PC-3 (cell line): ENCODE measurements around the gene NECTIN4. TPM values are rescaled to one million over a fixed set of nuclear protein-coding genes. Genes with fewer than 3 reads are reported as not detected.
"Not testable (repeated sequence)": the region's sequence is repeated elsewhere in the genome, so short reads cannot be mapped to it uniquely, and the experiment has no call there.

Experiments used
- ATAC-seq: fragments of 200-7000 bp; cut with Tn5 transposase; 2 replicates; pipeline ENCODE4 v1.9.1; 2020; ENCODE audit warnings: mild to moderate bottlenecking, moderate library complexity
- BruUV-seq: library from RNA; stranded (reverse); fragments of 400-500 nt; replicated peaks from 2 replicates; lab custom pipeline; 2021; lab: Mats Ljungman, UMichigan
- CTCF ChIA-PET: fragments of 300-600 bp; sonication (Branson Sonifier 250); formaldehyde crosslinking; loops from one replicate; lab custom pipeline; 2022; ENCODE audit warnings: antibody characterized with exemption; lab: Charles Lee
- POLR2A ChIA-PET: fragments of 300-600 bp; sonication (Branson Sonifier 250); formaldehyde crosslinking; loops from one replicate; lab custom pipeline; 2022; ENCODE audit warnings: antibody characterized with exemption; ENCODE audit not compliant: unreplicated experiment; lab: Charles Lee
- DNase-seq: peaks from one replicate; pipeline ENCODE4 v3.0.0-alpha.2; 2015
- H2AFZ ChIP-seq: fragments of 300-600 bp; sonication (generic); 2 replicates; pipeline ENCODE4 v1.6.0; 2016; ENCODE audit warnings: antibody characterized with exemption, low read length
- H3F3A ChIP-seq: fragments of 300-600 bp; sonication (generic); one replicate; pipeline ENCODE4 v1.6.0; 2017; ENCODE audit warnings: antibody characterized with exemption, low read length, control low read depth, mild to moderate bottlenecking; ENCODE audit not compliant: unreplicated experiment
- H3K27ac ChIP-seq: fragments of 300-600 bp; sonication (generic); 2 replicates; pipeline ENCODE4 v1.5.1; 2016; ENCODE audit warnings: mild to moderate bottlenecking, low read length
- H3K27me3 ChIP-seq: fragments of 300-600 bp; sonication (generic); 2 replicates; pipeline ENCODE4 v1.6.1; 2016; ENCODE audit warnings: low read length, mixed read lengths
- H3K36me3 ChIP-seq: fragments of 300-600 bp; sonication (generic); 2 replicates; pipeline ENCODE4 v1.6.1; 2016; ENCODE audit warnings: low read depth, mixed run types, low read length, mixed read lengths
- H3K4me1 ChIP-seq: fragments of 300-600 bp; sonication (generic); 2 replicates; pipeline ENCODE4 v1.5.1; 2016; ENCODE audit warnings: low read length; ENCODE audit not compliant: insufficient read depth
- H3K4me2 ChIP-seq: fragments of 300-600 bp; sonication (generic); 2 replicates; pipeline ENCODE4 v1.6.0; 2016; ENCODE audit warnings: low read length
- H3K4me3 ChIP-seq: fragments of 300-600 bp; sonication (generic); 2 replicates; pipeline ENCODE4 v1.5.1; 2016; ENCODE audit warnings: mild to moderate bottlenecking, low read length, mixed read lengths
- H3K79me2 ChIP-seq: fragments of 300-600 bp; sonication (generic); 2 replicates; pipeline ENCODE4 v1.6.1; 2017; ENCODE audit warnings: low read length, mixed read lengths
- H3K9ac ChIP-seq: fragments of 300-600 bp; sonication (generic); 2 replicates; pipeline ENCODE4 v1.6.0; 2016; ENCODE audit warnings: mild to moderate bottlenecking, low read length
- H3K9me2 ChIP-seq: fragments of 300-600 bp; sonication (generic); replicated peaks from 2 replicates; pipeline ENCODE4 v1.6.1; 2016; ENCODE audit warnings: mixed run types, low read length, mixed read lengths
- H3K9me3 ChIP-seq: fragments of 300-600 bp; sonication (generic); 2 replicates; pipeline ENCODE4 v1.6.1; 2016; ENCODE audit warnings: low read length, mixed read lengths
- H4K20me1 ChIP-seq: fragments of 300-600 bp; sonication (generic); 2 replicates; pipeline ENCODE4 v1.6.1; 2016; ENCODE audit warnings: low read length, mixed read lengths
- EZH2 ChIP-seq: fragments of 300-600 bp; sonication (generic); IDR thresholded peaks from one replicate; pipeline ENCODE4 v1.6.1; 2017; ENCODE audit warnings: antibody characterized with exemption, mild to moderate bottlenecking, low read length; ENCODE audit not compliant: unreplicated experiment
- EZH2phosphoT487 ChIP-seq: fragments of 300-600 bp; sonication (generic); IDR thresholded peaks from 2 replicates; pipeline ENCODE4 v1.6.1; 2018; ENCODE audit warnings: mild to moderate bottlenecking, antibody characterized with exemption, low read length, borderline replicate concordance
- intact Hi-C: fragments of 100-400 bp; cut with micrococcal nuclease; formaldehyde crosslinking; loops from 2 replicates; pipeline ENCODE4 v1.9.0; 2023
- total RNA-seq: library from RNA; depleted of rRNA; stranded (reverse); fragments of >200 nt; gene quantifications from 2 replicates; pipeline ENCODE4 v1.2.3, GENCODE V29; 2014
- TF ChIP-seq, protein P1 (sequence below): fragments of 300-600 bp; sonication (generic); conservative IDR thresholded peaks from 2 replicates; pipeline ENCODE4 v1.5.1; 2017; ENCODE audit warnings: antibody characterized with exemption, low read depth, mild to moderate bottlenecking, low read length

NECTIN4 gene
- total RNA-seq, 1 experiment from 2014 or later, result 6.8 TPM

DNA sequence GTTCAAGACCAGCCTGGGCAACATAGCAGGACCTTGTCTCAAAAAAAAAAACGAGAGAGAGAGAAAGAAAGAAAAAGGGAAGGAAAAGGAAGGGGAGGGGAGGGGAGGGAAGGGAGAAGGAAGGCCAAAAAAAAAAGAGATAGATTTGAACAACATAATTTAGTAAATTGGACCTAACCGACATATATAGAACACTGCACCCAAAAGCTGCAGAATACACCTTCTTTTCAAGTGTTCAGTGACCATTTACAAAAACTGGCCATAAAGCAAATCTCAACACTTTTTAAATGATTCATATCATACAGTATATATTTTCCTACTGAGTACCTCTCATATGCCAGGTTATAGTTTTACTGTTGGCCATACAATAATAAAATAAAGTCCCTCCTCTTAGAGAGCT, 57.5 kb downstream of the NECTIN4 start:
- TF ChIP-seq EZH2 (no peak), EZH2phosphoT487 (no peak)
- TF ChIP-seq, protein P1, sequence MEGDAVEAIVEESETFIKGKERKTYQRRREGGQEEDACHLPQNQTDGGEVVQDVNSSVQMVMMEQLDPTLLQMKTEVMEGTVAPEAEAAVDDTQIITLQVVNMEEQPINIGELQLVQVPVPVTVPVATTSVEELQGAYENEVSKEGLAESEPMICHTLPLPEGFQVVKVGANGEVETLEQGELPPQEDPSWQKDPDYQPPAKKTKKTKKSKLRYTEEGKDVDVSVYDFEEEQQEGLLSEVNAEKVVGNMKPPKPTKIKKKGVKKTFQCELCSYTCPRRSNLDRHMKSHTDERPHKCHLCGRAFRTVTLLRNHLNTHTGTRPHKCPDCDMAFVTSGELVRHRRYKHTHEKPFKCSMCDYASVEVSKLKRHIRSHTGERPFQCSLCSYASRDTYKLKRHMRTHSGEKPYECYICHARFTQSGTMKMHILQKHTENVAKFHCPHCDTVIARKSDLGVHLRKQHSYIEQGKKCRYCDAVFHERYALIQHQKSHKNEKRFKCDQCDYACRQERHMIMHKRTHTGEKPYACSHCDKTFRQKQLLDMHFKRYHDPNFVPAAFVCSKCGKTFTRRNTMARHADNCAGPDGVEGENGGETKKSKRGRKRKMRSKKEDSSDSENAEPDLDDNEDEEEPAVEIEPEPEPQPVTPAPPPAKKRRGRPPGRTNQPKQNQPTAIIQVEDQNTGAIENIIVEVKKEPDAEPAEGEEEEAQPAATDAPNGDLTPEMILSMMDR, result no peak
- Histone ChIP-seq H3K9me2 (no peaks in the 10 kb centered on the region), H2AFZ (no peak overlapping the region), H3K36me3 (0 out of 2 replicates have a peak, but pooled peaks cover 3% of the 10 kb centered on the region), H3K9ac (no peak overlapping the region), H3K79me2 (no peaks in the 10 kb centered on the region), H3F3A (no peaks in the 10 kb centered on the region), H3K4me3 (no peak overlapping the region), H3K27ac (no peak overlapping the region), H4K20me1 (no peaks in the 10 kb centered on the region), H3K4me1 (peaks cover 12% of the 10 kb centered on the region), H3K4me2 (no peak overlapping the region), H3K9me3 (0 out of 2 replicates have a peak, but pooled peaks cover 5% of the 10 kb centered on the region), H3K27me3 (no peaks in the 10 kb centered on the region)
- no peak for ATAC-seq
- BruUV-seq, result no TSS peak
- intact Hi-C loops, result no loop called here
- no peak for DNase-seq
- POLR2A ChIA-PET, result no interaction called here
- CTCF ChIA-PET, result no interaction called here

DNA sequence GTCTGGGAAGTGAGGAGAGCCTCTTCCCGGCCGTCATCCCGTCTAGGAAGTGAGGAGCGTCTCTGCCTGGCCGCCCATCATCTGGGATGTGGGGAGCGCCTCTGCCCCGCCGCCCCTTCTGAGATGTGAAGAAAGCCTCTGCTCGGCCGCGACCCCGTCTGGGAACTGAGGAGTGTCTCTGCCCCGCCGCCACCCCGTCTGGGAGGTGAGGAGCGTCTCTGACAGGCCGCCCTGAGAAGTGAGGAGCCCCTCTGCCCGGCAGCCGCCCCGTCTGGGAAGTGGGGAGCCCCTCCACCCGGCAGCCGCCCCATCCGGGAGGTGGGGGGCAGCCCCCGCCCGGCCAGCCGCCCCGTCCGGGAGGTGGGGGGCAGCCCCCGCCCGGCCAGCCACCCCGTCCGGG, 59.9 kb downstream of the NECTIN4 start:
- not testable (repeated sequence) for ATAC-seq

DNA sequence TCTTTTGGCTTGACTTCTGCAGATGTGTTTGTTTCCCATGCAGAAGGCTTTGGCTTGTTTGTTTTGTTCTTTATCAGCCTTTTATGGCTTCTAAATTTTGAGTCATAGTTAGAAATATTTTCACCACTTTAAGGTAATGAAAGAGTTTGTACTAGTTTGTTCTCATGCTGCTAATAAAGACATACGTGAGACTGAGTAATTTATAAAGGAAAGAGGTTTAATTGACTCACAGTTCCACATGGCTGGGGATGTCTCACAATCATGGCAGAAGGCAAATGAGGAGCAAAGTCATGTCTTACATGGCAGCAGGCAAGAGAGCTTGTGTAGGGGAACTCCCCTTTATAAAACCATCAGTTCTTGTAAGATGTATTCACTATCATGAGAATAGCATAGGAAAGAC, 62.4 kb downstream of the NECTIN4 start:
- POLR2A ChIA-PET, result interaction anchor here (0.8 kb wide), 1 partner anchor 19 kb away, joined by 5 read pairs; the partner anchor contains the start of gene USF1
- H3K36me3 ChIP-seq, result not testable (repeated sequence)

More for the DNA sequence above, 59.9 kb downstream of the NECTIN4 start:
- H3K4me2 ChIP-seq, POLR2A ChIA-PET, H3K27me3 ChIP-seq, H3K27ac ChIP-seq, BruUV-seq, H2AFZ ChIP-seq, H4K20me1 ChIP-seq, H3K36me3 ChIP-seq, H3K79me2 ChIP-seq, DNase-seq, H3K9ac ChIP-seq, CTCF ChIA-PET, H3K4me3 ChIP-seq, H3F3A ChIP-seq, H3K9me2 ChIP-seq, H3K9me3 ChIP-seq: not testable (repeated sequence)
- intact Hi-C loops, result loop anchor here (10.0 kb wide), 1 partner anchor 85 kb away; the partner anchor contains the start of genes NIT1 and PFDN2
- H3K4me1 ChIP-seq, result peaks cover 18% of the 10 kb centered on the region

DNA sequence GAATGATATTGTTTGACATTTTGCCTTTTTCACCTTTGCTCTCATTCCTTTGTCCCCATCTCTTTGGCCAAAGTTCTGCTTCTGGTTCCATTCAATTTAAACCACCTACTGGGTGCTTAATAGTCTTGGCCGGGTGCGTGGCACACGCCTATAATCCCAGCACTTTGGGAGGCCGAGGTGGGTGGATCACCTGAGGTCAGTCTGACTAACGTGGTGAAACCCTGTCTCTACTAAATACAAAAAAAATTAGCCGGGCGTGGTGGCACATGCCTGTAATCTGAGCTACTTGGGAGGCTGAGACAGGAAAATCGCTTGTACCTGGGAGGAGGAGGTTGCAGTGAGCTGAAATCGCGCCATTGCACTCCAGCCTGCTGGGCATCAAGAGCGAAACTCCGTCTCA, 66.9 kb downstream of the NECTIN4 start:
- Histone ChIP-seq H3K4me1 (peaks cover 47% of the 10 kb centered on the region), H4K20me1 (peaks cover 31% of the 10 kb centered on the region), H3K4me3 (peak overlapping the region; percentile 88), H3K9ac (peak overlapping the region; percentile 69), H3K4me2 (peak overlapping the region; percentile 95), H3K79me2 (peaks cover 35% of the 10 kb centered on the region), H3K27ac (peak overlapping the region; percentile 95)
- H3K9me2 ChIP-seq, BruUV-seq, H3F3A ChIP-seq, H2AFZ ChIP-seq, H3K27me3 ChIP-seq, H3K36me3 ChIP-seq, POLR2A ChIA-PET, H3K9me3 ChIP-seq: not testable (repeated sequence)
- intact Hi-C loops, result loop anchor here (1.0 to 10.0 kb wide), 2 partner anchors 23 to 92 kb away; partner anchors contain the start of genes NIT1, PFDN2 and USF1
- CTCF ChIA-PET, result interaction anchor here (1.1 to 2.8 kb wide), 3 partner anchors 25 to 75 kb away, joined by 6 to 54 read pairs (median 6); no protein-coding TSS in a partner anchor
- ATAC-seq, result peak; percentile 3; the same call in 1 of the 2 replicates
- DNase-seq, result peak; percentile 68

More for the DNA sequence above, 62.4 kb downstream of the NECTIN4 start:
- peak; percentile 74 for DNase-seq
- H3K4me1 ChIP-seq, result peaks cover 14% of the 10 kb centered on the region
- peak overlapping the region; percentile 79 for H3K27ac ChIP-seq
- H3K9ac ChIP-seq, BruUV-seq, H3K27me3 ChIP-seq, H4K20me1 ChIP-seq, H3K9me2 ChIP-seq, H3F3A ChIP-seq, CTCF ChIA-PET, H3K4me3 ChIP-seq, H3K9me3 ChIP-seq, H2AFZ ChIP-seq, H3K79me2 ChIP-seq: not testable (repeated sequence)
- peak; percentile 53 for ATAC-seq
- H3K4me2 ChIP-seq, result 0 out of 2 replicates have a peak overlapping the region, but pooled peaks have one; percentile 4
- intact Hi-C loops, result loop anchor here (10.0 kb wide), 1 partner anchor 88 kb away; the partner anchor contains the start of genes NIT1 and PFDN2
